Liver (tissue), 9 donors: Measurements from ENCODE around the gene TSEN2. TPM values are rescaled to one million over a fixed set of nuclear protein-coding genes. Genes with fewer than 3 reads are reported as not detected.

Experiments
- DNase-seq: peaks from one replicate; pipeline ENCODE4 v3.0.0-alpha.2; 2017; ENCODE audit warnings: low spot score
- H3K27ac ChIP-seq, 2 donors: one replicate each; pipeline ENCODE4 v1.7.0; 2013; ENCODE audit warnings: inconsistent platforms in 2 of 2, low read length in 2 of 2, control low read depth in 1 of 2, low read depth in 1 of 2, mild to moderate bottlenecking in 1 of 2
- H3K27me3 ChIP-seq, 4 donors: one replicate each; pipeline versions ENCODE4 v1.6.1 to v1.7.0; 2013; ENCODE audit warnings: low read length in 3 of 4, inconsistent platforms in 1 of 4, mild to moderate bottlenecking in 1 of 4, moderate library complexity in 1 of 4; ENCODE audit not compliant: control insufficient read depth in 4 of 4, insufficient read depth in 4 of 4
- H3K36me3 ChIP-seq, 4 donors: one replicate each; pipeline versions ENCODE4 v1.6.1 to v1.7.0; 2013; ENCODE audit warnings: low read length in 3 of 4, mild to moderate bottlenecking in 3 of 4, low read depth in 1 of 4, moderate library complexity in 1 of 4; ENCODE audit not compliant: control insufficient read depth in 4 of 4, insufficient read depth in 3 of 4
- H3K4me1 ChIP-seq, 4 donors: one replicate each; pipeline versions ENCODE4 v1.6.1 to v1.7.0; 2013; ENCODE audit warnings: low read length in 3 of 4, mild to moderate bottlenecking in 3 of 4, moderate library complexity in 1 of 4; ENCODE audit not compliant: control insufficient read depth in 4 of 4, insufficient read depth in 4 of 4
- H3K4me3 ChIP-seq, 3 donors: one replicate each; pipeline versions ENCODE4 v1.6.1 to v1.7.0; 2013; ENCODE audit warnings: low read length in 3 of 3, control low read depth in 1 of 3, low read depth in 1 of 3, mild to moderate bottlenecking in 1 of 3
- H3K9ac ChIP-seq, 2 donors: one replicate each; pipeline ENCODE4 v1.7.0; 2013; ENCODE audit warnings: low read length in 2 of 2, mild to moderate bottlenecking in 2 of 2, moderate library complexity in 2 of 2, control low read depth in 1 of 2, low read depth in 1 of 2
- H3K9me3 ChIP-seq, 4 donors: one replicate each; pipeline versions ENCODE4 v1.6.1 to v1.7.0; 2013; ENCODE audit warnings: low read length in 3 of 4; ENCODE audit not compliant: control insufficient read depth in 4 of 4
- EGR1 ChIP-seq, 2 donors: IDR thresholded peaks; 2 replicates each; pipeline ENCODE4 v1.6.1; 2016 to 2018; ENCODE audit warnings: antibody characterized with exemption in 2 of 2, low read depth in 2 of 2
- FOXA1 ChIP-seq: IDR thresholded peaks from 2 replicates; pipeline ENCODE4 v1.6.1; 2016; ENCODE audit warnings: antibody characterized with exemption
- FOXA2 ChIP-seq: IDR thresholded peaks from 2 replicates; pipeline ENCODE4 v1.6.1; 2016; ENCODE audit warnings: antibody characterized with exemption
- GABPA ChIP-seq, 2 donors: IDR thresholded peaks in 1 of 2; conservative IDR thresholded peaks in 1 of 2; 2 replicates each; pipeline ENCODE4 v1.6.1; 2016; ENCODE audit warnings: antibody characterized with exemption in 2 of 2, mild to moderate bottlenecking in 1 of 2, moderate library complexity in 1 of 2
- HNF4A ChIP-seq, 2 donors: conservative IDR thresholded peaks; 2 replicates each; pipeline ENCODE4 v1.6.1; 2016; ENCODE audit warnings: antibody characterized with exemption in 2 of 2, mild to moderate bottlenecking in 2 of 2
- HNF4G ChIP-seq: IDR thresholded peaks from 2 replicates; pipeline ENCODE4 v1.6.1; 2016; ENCODE audit warnings: antibody characterized with exemption
- JUND ChIP-seq, 2 donors: IDR thresholded peaks; 2 replicates each; pipeline ENCODE4 v1.6.1; 2016; ENCODE audit warnings: antibody characterized with exemption in 2 of 2
- NR2F2 ChIP-seq: IDR thresholded peaks from 2 replicates; pipeline ENCODE4 v1.6.1; 2016; ENCODE audit warnings: antibody characterized with exemption
- RAD21 ChIP-seq, 2 donors: IDR thresholded peaks; 2 replicates each; pipeline ENCODE4 v1.6.1; 2016; ENCODE audit warnings: antibody characterized with exemption in 2 of 2, mild to moderate bottlenecking in 2 of 2
- RXRA ChIP-seq, 2 donors: IDR thresholded peaks; 2 replicates each; pipeline ENCODE4 v1.6.1; 2017 to 2018; ENCODE audit warnings: antibody characterized with exemption in 2 of 2, mild to moderate bottlenecking in 1 of 2
- SP1 ChIP-seq: IDR thresholded peaks from 2 replicates; pipeline ENCODE4 v1.6.1; 2018; ENCODE audit warnings: antibody characterized with exemption, mild to moderate bottlenecking
- YY1 ChIP-seq: IDR thresholded peaks from 2 replicates; pipeline ENCODE4 v1.6.1; 2016; ENCODE audit warnings: antibody characterized with exemption, mild to moderate bottlenecking
- WGBS: extraction: QIAGEN DNeasy Blood & Tissue Kit; methylation state at CpG from one replicate; pipeline ENCODE4 v1.1.7; 2013; 5-methylcytosine and 5-hydroxymethylcytosine counted together
- polyA plus RNA-seq, 2 donors: library from polyadenylated mRNA; stranded (reverse) in 1 of 2; unstranded in 1 of 2; fragments of 200-250 nt in 1 of 2; fragments of >200 nt in 1 of 2; fragmentation: Nextera tagmentation in 1 of 2; extraction: Ambion mirVana in 1 of 2; gene quantifications; one replicate each; pipeline versions ENCODE4 v1.2.1 to v1.2.3, GENCODE V29; 2013 to 2015
- total RNA-seq, 2 donors: library from RNA; depleted of rRNA; stranded (reverse); fragments of >200 nt; gene quantifications; one replicate each; pipeline ENCODE4 v1.2.3, GENCODE V29; 2014
- TF ChIP-seq, protein P1 (sequence below): IDR thresholded peaks from 2 replicates; pipeline ENCODE4 v1.6.1; 2016; ENCODE audit warnings: antibody characterized with exemption
- TF ChIP-seq, protein P2 (sequence below): fragments of 150-350 bp; IDR thresholded peaks from 2 replicates; pipeline ENCODE4 v1.5.1; 2017; ENCODE audit warnings: improper control_type of control experiment, low read depth, low read length; ENCODE audit not compliant: missing input control
- TF ChIP-seq, protein P3 (sequence below): IDR thresholded peaks from 2 replicates; pipeline ENCODE4 v1.6.1; 2016; ENCODE audit warnings: antibody characterized with exemption, mild to moderate bottlenecking
- TF ChIP-seq, protein P4 (sequence below): IDR thresholded peaks from 2 replicates; pipeline ENCODE4 v1.6.1; 2016; ENCODE audit warnings: antibody characterized with exemption
- donor health status: healthy.
- donor health status: healthy.
- donor health status: healthy.
- donor health status: healthy.
- donor health status: healthy.

TSEN2 gene
- total and polyA plus RNA-seq, 4 donors, result 4.1 to 14.1 (median 6.9) TPM

DNA sequence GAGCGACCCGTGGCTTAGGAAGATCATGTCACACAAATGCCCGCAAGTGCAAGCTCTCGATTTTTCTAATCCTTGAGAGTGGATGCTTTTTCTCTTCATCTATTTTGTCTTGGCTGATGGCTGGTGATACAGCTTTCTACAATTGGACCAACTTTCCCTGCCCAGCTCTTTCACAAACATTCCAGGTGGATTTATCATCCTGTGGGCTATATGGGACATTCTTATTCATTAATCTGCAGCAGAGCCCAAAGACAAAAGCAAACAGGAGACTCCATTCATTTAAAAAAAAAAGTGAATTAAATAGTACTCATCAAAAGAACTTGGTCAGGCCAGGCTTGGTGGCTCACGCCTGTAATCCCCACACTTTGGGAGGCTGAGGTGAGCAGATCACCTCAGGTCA is 14.2 kb upstream of the TSEN2 start:
- Histone ChIP-seq H3K4me3 (no peak overlapping the region), H3K36me3 (no peaks in the 10 kb centered on the region), H3K9me3 (no peaks in the 10 kb centered on the region), H3K4me1 (no peaks in the 10 kb centered on the region), H3K27me3 (no peaks in the 10 kb centered on the region), H3K27ac (no peak overlapping the region), H3K9ac (no peak overlapping the region)
- no peak for DNase-seq
- 97% methylated on average over 5 of the region's 5 CpGs for WGBS
- TF ChIP-seq GABPA (IDR thresholded peaks at IDR 0.05 in 1 of 2, conservative IDR thresholded peaks at IDR 0.05 in 1 of 2) (no peak), RAD21 (IDR thresholded peaks at IDR 0.05) (no peak)
- TF ChIP-seq, protein P1, sequence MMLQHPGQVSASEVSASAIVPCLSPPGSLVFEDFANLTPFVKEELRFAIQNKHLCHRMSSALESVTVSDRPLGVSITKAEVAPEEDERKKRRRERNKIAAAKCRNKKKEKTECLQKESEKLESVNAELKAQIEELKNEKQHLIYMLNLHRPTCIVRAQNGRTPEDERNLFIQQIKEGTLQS, result no peak

DNA sequence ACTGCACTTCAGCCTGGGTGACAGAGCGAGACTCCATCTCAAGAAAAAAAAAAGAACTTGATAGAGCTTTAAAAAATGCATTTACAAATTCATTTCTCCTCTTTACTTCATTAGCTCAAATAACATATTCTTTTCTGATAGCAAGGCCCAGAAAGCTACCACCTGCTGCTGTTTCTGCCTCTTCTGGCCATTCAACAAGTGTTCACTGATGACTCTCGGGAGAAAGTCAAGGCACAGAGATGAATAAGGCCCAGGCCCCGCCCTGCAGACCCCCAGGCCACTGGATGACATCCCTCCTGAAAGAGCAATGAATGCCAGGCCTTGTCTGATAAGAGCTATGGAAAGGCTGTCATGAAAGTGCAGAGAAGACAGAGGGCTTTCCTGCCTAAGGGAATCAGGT is 13.6 kb upstream of the TSEN2 start:
- Histone ChIP-seq H3K36me3 (no peaks in the 10 kb centered on the region), H3K4me1 (no peaks in the 10 kb centered on the region), H3K9ac (no peak overlapping the region), H3K9me3 (no peaks in the 10 kb centered on the region), H3K27ac (no peak overlapping the region), H3K4me3 (no peak overlapping the region), H3K27me3 (no peaks in the 10 kb centered on the region)
- TF ChIP-seq, protein P1, result no peak
- WGBS, result 93% methylated on average over 3 of the region's 3 CpGs
- DNase-seq, result no peak

DNA sequence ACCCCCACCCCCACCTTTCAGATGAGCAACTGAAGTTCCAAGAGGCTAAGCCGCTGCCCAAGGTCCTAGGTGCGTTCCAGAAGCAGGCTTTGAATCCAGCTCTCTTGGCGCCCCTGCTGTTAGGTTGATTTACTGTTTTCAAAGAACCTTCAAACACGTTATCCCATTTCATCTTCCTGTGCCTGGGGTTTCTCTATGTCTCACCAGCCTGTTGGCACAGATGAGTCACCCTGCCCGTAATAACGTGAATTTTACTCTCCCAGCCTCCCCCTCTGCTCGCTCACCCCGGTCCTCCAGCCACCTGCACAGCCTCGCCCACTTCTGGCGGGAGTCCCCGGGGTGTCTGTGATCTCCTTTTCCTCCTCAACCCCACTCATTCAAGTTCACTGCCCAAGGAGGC is 13.0 kb upstream of the TSEN2 start:
- Histone ChIP-seq H3K4me3 (no peak overlapping the region), H3K9me3 (no peaks in the 10 kb centered on the region), H3K27me3 (no peaks in the 10 kb centered on the region), H3K4me1 (no peaks in the 10 kb centered on the region), H3K27ac (no peak overlapping the region), H3K36me3 (no peaks in the 10 kb centered on the region), H3K9ac (no peak overlapping the region)
- DNase-seq, result no peak
- 83% methylated on average over 11 of the region's 11 CpGs for WGBS
- TF ChIP-seq HNF4G (no peak), JUND (IDR thresholded peaks at IDR 0.05) (no peak)

DNA sequence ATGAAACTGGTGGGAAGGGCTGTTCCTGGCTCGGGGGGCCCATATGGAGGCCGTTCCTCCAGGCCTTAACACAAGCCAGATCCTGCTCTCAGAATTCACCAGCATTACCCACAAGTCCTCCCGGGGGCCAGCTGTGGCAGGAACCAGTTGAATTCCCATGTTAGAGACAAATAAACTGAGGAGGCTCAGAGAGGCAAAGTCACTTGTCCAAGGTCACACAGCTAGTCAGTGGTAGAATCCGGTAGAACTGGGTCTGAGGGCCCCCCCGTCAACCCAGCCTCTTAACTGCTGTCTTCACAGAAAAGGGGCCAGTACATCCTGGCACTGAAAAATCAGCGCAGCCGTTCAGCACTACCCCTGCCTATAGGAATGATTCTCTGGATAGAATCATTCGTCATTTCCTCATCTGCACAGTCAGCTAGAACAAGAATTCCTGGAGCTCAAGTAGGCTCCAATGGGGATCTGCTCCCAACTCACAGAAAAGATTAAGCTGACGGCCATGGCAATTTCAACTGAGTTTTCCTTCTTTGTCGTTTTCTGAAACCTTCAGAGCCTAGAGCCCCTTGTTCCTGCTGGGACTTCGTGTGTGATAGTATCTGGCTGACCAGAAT is 12.2 kb upstream of the TSEN2 start:
- H3K4me1 ChIP-seq, result peaks cover 0 to 5% (median 0%) of the 10 kb centered on the region in 4 donors
- no peak for DNase-seq
- no peak overlapping the region for H3K9ac ChIP-seq
- no peaks in the 10 kb centered on the region for H3K36me3 ChIP-seq
- no peaks in the 10 kb centered on the region for H3K9me3 ChIP-seq
- no peak overlapping the region for H3K4me3 ChIP-seq
- 87% methylated on average over 11 of the region's 11 CpGs for WGBS
- no peak overlapping the region for H3K27ac ChIP-seq
- no peaks in the 10 kb centered on the region for H3K27me3 ChIP-seq
- TF ChIP-seq GABPA (IDR thresholded peaks at IDR 0.05 in 1 of 2, conservative IDR thresholded peaks at IDR 0.05 in 1 of 2), result no peak
- TF ChIP-seq EGR1 (IDR thresholded peaks at IDR 0.05; ENCODE audit: low read depth in 2 of 2), result no peak
- TF ChIP-seq JUND (IDR thresholded peaks at IDR 0.05), result no peak
- TF ChIP-seq, protein P2, sequence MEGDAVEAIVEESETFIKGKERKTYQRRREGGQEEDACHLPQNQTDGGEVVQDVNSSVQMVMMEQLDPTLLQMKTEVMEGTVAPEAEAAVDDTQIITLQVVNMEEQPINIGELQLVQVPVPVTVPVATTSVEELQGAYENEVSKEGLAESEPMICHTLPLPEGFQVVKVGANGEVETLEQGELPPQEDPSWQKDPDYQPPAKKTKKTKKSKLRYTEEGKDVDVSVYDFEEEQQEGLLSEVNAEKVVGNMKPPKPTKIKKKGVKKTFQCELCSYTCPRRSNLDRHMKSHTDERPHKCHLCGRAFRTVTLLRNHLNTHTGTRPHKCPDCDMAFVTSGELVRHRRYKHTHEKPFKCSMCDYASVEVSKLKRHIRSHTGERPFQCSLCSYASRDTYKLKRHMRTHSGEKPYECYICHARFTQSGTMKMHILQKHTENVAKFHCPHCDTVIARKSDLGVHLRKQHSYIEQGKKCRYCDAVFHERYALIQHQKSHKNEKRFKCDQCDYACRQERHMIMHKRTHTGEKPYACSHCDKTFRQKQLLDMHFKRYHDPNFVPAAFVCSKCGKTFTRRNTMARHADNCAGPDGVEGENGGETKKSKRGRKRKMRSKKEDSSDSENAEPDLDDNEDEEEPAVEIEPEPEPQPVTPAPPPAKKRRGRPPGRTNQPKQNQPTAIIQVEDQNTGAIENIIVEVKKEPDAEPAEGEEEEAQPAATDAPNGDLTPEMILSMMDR, result no peak
- TF ChIP-seq NR2F2, result no peak
- TF ChIP-seq, protein P1, result no peak
- TF ChIP-seq, protein P3, sequence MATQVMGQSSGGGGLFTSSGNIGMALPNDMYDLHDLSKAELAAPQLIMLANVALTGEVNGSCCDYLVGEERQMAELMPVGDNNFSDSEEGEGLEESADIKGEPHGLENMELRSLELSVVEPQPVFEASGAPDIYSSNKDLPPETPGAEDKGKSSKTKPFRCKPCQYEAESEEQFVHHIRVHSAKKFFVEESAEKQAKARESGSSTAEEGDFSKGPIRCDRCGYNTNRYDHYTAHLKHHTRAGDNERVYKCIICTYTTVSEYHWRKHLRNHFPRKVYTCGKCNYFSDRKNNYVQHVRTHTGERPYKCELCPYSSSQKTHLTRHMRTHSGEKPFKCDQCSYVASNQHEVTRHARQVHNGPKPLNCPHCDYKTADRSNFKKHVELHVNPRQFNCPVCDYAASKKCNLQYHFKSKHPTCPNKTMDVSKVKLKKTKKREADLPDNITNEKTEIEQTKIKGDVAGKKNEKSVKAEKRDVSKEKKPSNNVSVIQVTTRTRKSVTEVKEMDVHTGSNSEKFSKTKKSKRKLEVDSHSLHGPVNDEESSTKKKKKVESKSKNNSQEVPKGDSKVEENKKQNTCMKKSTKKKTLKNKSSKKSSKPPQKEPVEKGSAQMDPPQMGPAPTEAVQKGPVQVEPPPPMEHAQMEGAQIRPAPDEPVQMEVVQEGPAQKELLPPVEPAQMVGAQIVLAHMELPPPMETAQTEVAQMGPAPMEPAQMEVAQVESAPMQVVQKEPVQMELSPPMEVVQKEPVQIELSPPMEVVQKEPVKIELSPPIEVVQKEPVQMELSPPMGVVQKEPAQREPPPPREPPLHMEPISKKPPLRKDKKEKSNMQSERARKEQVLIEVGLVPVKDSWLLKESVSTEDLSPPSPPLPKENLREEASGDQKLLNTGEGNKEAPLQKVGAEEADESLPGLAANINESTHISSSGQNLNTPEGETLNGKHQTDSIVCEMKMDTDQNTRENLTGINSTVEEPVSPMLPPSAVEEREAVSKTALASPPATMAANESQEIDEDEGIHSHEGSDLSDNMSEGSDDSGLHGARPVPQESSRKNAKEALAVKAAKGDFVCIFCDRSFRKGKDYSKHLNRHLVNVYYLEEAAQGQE, result no peak
- no peak for TF ChIP-seq SP1
- no peak for TF ChIP-seq YY1
- no peak for TF ChIP-seq HNF4G
- TF ChIP-seq FOXA2, result no peak
- TF ChIP-seq RAD21 (IDR thresholded peaks at IDR 0.05), result no peak
- no peak for TF ChIP-seq HNF4A (conservative IDR thresholded peaks at IDR 0.05)
- TF ChIP-seq FOXA1, result no peak
- TF ChIP-seq, protein P4, sequence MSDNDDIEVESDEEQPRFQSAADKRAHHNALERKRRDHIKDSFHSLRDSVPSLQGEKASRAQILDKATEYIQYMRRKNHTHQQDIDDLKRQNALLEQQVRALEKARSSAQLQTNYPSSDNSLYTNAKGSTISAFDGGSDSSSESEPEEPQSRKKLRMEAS, result no peak
- TF ChIP-seq RXRA (IDR thresholded peaks at IDR 0.05), result no peak
